ENCODE data around the gene C4B. TPM values are rescaled to one million over a fixed set of nuclear protein-coding genes. Genes with fewer than 3 reads are reported as not detected.

The C4B gene
- total and polyA plus RNA-seq, 9 of the 15 experiments (the other 6 are each of a cell fraction or from before 2014, with no cell fraction given): 0.32 to 8.8 (median 5.4) TPM

DNA sequence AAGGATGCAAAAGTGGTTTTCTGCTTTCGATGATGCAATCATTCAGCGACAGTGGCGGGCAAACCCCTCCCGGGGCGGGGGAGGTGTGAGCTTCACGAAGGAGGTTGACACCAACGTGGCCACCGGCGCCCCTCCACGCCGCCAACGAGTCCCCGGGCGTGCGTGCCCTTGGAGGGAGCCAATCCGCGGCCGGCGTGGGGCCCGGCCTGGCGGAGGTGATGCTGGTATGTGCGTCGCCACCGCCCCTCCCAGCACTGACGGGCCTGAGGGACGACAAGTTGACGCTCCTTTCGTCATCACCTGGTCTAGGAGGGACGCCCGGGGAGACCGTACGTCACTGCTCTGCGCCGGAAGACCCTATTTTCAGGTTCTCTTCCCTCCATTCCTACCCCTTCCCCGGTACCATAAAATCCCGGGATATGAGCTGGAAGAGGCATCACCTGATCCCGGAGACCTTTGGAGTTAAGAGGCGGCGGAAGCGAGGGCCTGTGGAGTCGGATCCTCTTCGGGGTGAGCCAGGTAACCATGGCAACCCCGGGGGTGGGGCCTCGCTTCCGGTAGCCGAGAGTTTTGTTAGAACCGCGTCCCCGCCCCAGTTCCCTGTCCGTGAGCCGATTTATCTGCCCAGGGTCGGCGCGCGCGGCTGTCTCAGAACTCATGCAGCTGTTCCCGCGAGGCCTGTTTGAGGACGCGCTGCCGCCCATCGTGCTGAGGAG is 42.4 kb upstream of the C4B start, which contains the start of gene DXO (continued):
- TF ChIP-seq, protein P1, sequence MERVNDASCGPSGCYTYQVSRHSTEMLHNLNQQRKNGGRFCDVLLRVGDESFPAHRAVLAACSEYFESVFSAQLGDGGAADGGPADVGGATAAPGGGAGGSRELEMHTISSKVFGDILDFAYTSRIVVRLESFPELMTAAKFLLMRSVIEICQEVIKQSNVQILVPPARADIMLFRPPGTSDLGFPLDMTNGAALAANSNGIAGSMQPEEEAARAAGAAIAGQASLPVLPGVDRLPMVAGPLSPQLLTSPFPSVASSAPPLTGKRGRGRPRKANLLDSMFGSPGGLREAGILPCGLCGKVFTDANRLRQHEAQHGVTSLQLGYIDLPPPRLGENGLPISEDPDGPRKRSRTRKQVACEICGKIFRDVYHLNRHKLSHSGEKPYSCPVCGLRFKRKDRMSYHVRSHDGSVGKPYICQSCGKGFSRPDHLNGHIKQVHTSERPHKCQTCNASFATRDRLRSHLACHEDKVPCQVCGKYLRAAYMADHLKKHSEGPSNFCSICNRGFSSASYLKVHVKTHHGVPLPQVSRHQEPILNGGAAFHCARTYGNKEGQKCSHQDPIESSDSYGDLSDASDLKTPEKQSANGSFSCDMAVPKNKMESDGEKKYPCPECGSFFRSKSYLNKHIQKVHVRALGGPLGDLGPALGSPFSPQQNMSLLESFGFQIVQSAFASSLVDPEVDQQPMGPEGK (CRISPR knock-in tag; IDR thresholded peaks at IDR 0.05; ENCODE audit: borderline replicate concordance): peak; percentile 89
- peak; percentile 86; the same call in 1 of the 2 replicates for TF ChIP-seq TEAD2 (tag; IDR thresholded peaks at IDR 0.05)
- TF ChIP-seq RUNX1 (IDR thresholded peaks at IDR 0.05; ENCODE audit: low read depth): peak; percentile 32; the same call in 1 of the 2 replicates
- TF ChIP-seq, protein P2, sequence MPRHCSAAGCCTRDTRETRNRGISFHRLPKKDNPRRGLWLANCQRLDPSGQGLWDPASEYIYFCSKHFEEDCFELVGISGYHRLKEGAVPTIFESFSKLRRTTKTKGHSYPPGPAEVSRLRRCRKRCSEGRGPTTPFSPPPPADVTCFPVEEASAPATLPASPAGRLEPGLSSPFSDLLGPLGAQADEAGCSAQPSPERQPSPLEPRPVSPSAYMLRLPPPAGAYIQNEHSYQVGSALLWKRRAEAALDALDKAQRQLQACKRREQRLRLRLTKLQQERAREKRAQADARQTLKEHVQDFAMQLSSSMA (CRISPR knock-in tag; IDR thresholded peaks at IDR 0.05): 0 out of 2 replicates have a peak, but pooled peaks have one; percentile 41
- 0 out of 2 replicates have a peak, but pooled peaks have one; percentile 25 for TF ChIP-seq STAT5A (IDR thresholded peaks at IDR 0.05; ENCODE audit: borderline replicate concordance, low read length)
- peak; percentile 100 for TF ChIP-seq MTA3 (IDR thresholded peaks at IDR 0.05; ENCODE audit: borderline replicate concordance)
- TF ChIP-seq ZNF79 (CRISPR knock-in tag; IDR thresholded peaks at IDR 0.05; ENCODE audit: low read depth): peak; percentile 66; the same call in 1 of the 2 replicates
- peak; percentile 85 for TF ChIP-seq E2F3 (CRISPR knock-in tag; IDR thresholded peaks at IDR 0.05)
- TF ChIP-seq RBFOX2 (IDR thresholded peaks at IDR 0.05; ENCODE audit: low read depth, low read length): peak; percentile 97
- peak; percentile 93 for TF ChIP-seq HMGN3 (IDR thresholded peaks at IDR 0.05; ENCODE audit: borderline replicate concordance, extremely low read depth, insufficient read length, low read depth, low read length)
- TF ChIP-seq COPS2 (conservative IDR thresholded peaks at IDR 0.05): no peak
- no peak for TF ChIP-seq CCAR2 (IDR thresholded peaks at IDR 0.05; ENCODE audit: low read depth, low read length)
- peak; percentile 39 for TF ChIP-seq CBFA2T3 (IDR thresholded peaks at IDR 0.05)
- TF ChIP-seq, protein P3, sequence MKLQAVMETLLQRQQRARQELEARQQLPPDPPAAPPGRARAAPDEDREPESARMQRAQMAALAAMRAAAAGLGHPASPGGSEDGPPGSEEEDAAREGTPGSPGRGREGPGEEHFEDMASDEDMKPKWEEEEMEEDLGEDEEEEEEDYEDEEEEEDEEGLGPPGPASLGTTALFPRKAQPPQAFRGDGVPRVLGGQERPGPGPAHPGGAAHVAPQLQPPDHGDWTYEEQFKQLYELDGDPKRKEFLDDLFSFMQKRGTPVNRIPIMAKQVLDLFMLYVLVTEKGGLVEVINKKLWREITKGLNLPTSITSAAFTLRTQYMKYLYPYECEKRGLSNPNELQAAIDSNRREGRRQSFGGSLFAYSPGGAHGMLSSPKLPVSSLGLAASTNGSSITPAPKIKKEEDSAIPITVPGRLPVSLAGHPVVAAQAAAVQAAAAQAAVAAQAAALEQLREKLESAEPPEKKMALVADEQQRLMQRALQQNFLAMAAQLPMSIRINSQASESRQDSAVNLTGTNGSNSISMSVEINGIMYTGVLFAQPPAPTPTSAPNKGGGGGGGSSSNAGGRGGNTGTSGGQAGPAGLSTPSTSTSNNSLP (IDR thresholded peaks at IDR 0.05; ENCODE audit: borderline replicate concordance, low read depth, low read length): no peak
- TF ChIP-seq, protein P4, sequence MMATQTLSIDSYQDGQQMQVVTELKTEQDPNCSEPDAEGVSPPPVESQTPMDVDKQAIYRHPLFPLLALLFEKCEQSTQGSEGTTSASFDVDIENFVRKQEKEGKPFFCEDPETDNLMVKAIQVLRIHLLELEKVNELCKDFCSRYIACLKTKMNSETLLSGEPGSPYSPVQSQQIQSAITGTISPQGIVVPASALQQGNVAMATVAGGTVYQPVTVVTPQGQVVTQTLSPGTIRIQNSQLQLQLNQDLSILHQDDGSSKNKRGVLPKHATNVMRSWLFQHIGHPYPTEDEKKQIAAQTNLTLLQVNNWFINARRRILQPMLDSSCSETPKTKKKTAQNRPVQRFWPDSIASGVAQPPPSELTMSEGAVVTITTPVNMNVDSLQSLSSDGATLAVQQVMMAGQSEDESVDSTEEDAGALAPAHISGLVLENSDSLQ (IDR thresholded peaks at IDR 0.05): peak; percentile 83; the same call in 1 of the 2 replicates
- TF ChIP-seq ZNF12 (CRISPR knock-in tag; IDR thresholded peaks at IDR 0.05): 0 out of 2 replicates have a peak, but pooled peaks have one; percentile 72
- no peak; the same call in 1 of the 2 replicates for TF ChIP-seq ZNF133 (CRISPR knock-in tag; IDR thresholded peaks at IDR 0.05)
- TF ChIP-seq, protein P5, sequence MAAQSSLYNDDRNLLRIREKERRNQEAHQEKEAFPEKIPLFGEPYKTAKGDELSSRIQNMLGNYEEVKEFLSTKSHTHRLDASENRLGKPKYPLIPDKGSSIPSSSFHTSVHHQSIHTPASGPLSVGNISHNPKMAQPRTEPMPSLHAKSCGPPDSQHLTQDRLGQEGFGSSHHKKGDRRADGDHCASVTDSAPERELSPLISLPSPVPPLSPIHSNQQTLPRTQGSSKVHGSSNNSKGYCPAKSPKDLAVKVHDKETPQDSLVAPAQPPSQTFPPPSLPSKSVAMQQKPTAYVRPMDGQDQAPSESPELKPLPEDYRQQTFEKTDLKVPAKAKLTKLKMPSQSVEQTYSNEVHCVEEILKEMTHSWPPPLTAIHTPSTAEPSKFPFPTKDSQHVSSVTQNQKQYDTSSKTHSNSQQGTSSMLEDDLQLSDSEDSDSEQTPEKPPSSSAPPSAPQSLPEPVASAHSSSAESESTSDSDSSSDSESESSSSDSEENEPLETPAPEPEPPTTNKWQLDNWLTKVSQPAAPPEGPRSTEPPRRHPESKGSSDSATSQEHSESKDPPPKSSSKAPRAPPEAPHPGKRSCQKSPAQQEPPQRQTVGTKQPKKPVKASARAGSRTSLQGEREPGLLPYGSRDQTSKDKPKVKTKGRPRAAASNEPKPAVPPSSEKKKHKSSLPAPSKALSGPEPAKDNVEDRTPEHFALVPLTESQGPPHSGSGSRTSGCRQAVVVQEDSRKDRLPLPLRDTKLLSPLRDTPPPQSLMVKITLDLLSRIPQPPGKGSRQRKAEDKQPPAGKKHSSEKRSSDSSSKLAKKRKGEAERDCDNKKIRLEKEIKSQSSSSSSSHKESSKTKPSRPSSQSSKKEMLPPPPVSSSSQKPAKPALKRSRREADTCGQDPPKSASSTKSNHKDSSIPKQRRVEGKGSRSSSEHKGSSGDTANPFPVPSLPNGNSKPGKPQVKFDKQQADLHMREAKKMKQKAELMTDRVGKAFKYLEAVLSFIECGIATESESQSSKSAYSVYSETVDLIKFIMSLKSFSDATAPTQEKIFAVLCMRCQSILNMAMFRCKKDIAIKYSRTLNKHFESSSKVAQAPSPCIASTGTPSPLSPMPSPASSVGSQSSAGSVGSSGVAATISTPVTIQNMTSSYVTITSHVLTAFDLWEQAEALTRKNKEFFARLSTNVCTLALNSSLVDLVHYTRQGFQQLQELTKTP (IDR thresholded peaks at IDR 0.05; ENCODE audit: low read depth in 1 of 2, partially characterized antibody in 2 of 2): peak in 1 of 2 experiments; percentile 76

Data from K562 (cell line).